ENCODE data around the gene FAM222A. TPM values are rescaled to one million over a fixed set of nuclear protein-coding genes. Genes with fewer than 3 reads are reported as not detected.

FAM222A gene
- total RNA-seq, 1 experiment from 2014 or later: 3.7 TPM

DNA sequence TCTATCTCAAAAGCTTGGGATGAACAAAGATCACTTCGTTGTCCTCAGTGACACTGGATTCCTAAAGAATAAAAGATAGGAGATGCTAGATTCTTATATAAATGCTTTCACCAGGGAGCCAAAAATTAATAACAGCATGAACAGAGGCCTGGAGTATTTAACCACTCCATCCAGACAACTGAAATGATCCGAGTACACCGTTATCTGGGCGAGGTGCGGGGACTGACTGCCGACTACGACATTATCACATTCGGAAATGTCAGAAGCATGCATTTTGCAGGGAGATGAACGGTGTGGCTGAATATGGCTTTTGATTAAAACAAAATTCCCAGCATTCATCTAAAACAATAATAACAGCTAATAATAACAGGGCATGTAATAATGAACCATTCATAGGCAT lies 63.0 kb downstream of the FAM222A start:
- peaks cover 8% of the 10 kb centered on the region; the same call in 1 of the 2 replicates for H3K79me2 ChIP-seq (ENCODE audit: insufficient read depth, low read length)
- no peak overlapping the region for H2AFZ ChIP-seq (ENCODE audit: low read depth, low read length, poor library complexity, severe bottlenecking)
- H4K20me1 ChIP-seq (ENCODE audit: insufficient read depth): no peaks in the 10 kb centered on the region
- H3K9me2 ChIP-seq (ENCODE audit: insufficient read depth): no peaks in the 10 kb centered on the region
- no peak for TF ChIP-seq EZH2 (IDR thresholded peaks at IDR 0.05)
- TF ChIP-seq POLR2A (IDR thresholded peaks at IDR 0.05; ENCODE audit: borderline replicate concordance, extremely low read depth, insufficient read depth, insufficient read length): no peak
- TF ChIP-seq, protein P1, sequence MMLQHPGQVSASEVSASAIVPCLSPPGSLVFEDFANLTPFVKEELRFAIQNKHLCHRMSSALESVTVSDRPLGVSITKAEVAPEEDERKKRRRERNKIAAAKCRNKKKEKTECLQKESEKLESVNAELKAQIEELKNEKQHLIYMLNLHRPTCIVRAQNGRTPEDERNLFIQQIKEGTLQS (IDR thresholded peaks at IDR 0.05): no peak
- no peak for TF ChIP-seq RAD21 (IDR thresholded peaks at IDR 0.05; ENCODE audit: low read depth)
- TF ChIP-seq, protein P2, sequence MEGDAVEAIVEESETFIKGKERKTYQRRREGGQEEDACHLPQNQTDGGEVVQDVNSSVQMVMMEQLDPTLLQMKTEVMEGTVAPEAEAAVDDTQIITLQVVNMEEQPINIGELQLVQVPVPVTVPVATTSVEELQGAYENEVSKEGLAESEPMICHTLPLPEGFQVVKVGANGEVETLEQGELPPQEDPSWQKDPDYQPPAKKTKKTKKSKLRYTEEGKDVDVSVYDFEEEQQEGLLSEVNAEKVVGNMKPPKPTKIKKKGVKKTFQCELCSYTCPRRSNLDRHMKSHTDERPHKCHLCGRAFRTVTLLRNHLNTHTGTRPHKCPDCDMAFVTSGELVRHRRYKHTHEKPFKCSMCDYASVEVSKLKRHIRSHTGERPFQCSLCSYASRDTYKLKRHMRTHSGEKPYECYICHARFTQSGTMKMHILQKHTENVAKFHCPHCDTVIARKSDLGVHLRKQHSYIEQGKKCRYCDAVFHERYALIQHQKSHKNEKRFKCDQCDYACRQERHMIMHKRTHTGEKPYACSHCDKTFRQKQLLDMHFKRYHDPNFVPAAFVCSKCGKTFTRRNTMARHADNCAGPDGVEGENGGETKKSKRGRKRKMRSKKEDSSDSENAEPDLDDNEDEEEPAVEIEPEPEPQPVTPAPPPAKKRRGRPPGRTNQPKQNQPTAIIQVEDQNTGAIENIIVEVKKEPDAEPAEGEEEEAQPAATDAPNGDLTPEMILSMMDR (IDR thresholded peaks at IDR 0.05 in 2 of 3, conservative IDR thresholded peaks at IDR 0.05 in 1 of 3; ENCODE audit: borderline replicate concordance in 1 of 3, insufficient read depth in 1 of 3, low read depth in 2 of 3, low read length in 2 of 3): no peak
- TF ChIP-seq, protein P3, sequence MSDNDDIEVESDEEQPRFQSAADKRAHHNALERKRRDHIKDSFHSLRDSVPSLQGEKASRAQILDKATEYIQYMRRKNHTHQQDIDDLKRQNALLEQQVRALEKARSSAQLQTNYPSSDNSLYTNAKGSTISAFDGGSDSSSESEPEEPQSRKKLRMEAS (IDR thresholded peaks at IDR 0.05): no peak
- TF ChIP-seq EZH2phosphoT487 (IDR thresholded peaks at IDR 0.05; ENCODE audit: borderline replicate concordance): no peak
- TF ChIP-seq ZNF274 (IDR thresholded peaks at IDR 0.05; ENCODE audit: low read depth, low read length): no peak
- TF ChIP-seq SIN3A (IDR thresholded peaks at IDR 0.05; ENCODE audit: low read depth): no peak
- TF ChIP-seq CEBPB (IDR thresholded peaks at IDR 0.05; ENCODE audit: low read depth): no peak
- no peak for TF ChIP-seq POLR2AphosphoS5 (IDR thresholded peaks at IDR 0.05; ENCODE audit: low read depth, low read length)
- no peak for TF ChIP-seq YY1 (IDR thresholded peaks at IDR 0.05; ENCODE audit: extremely low read depth, insufficient replicate concordance, low read depth, low read length)
- TF ChIP-seq FOSL1 (IDR thresholded peaks at IDR 0.05; ENCODE audit: low read depth): no peak
- ChIA-PET POLR2A (no interaction called here), CTCF (interaction anchor here (1.7 kb wide), 1 partner anchor 260 kb away, joined by 4 read pairs; no protein-coding TSS in a partner anchor), RAD21 (ENCODE audit: low non-redundant PET in 1 of 2, low total read pairs in 2 of 2, uncharacterized antibody in 2 of 2, unreplicated experiment in 2 of 2) (no interaction called here)
- no peaks in the 10 kb centered on the region for H3K36me3 ChIP-seq (ENCODE audit: control insufficient read depth in 1 of 2, insufficient read depth in 2 of 2, low read length in 2 of 2)
- H3K27me3 ChIP-seq (ENCODE audit: insufficient read depth, low read length): no peaks in the 10 kb centered on the region
- H3K4me3 ChIP-seq (replicated peaks in 1 of 2; ENCODE audit: low read depth in 1 of 2, low read length in 2 of 2): no peak overlapping the region
- intact Hi-C loops (cut with micrococcal nuclease): no loop called here
- H3K4me2 ChIP-seq (ENCODE audit: low read length): no peak overlapping the region
- ATAC-seq (no peak), DNase-seq (ENCODE audit: low read depth, low spot score) (no peak)
- no peaks in the 10 kb centered on the region; a peak in 1 of 4 replicates for H3K9me3 ChIP-seq (ENCODE audit: control insufficient read depth in 1 of 2, insufficient read depth in 1 of 2, low read depth in 1 of 2, low read length in 2 of 2)
- peaks cover 13 to 34% of the 10 kb centered on the region in 2 experiments for H3K4me1 ChIP-seq (ENCODE audit: control insufficient read depth in 1 of 2, insufficient read depth in 2 of 2, low read length in 2 of 2)
- BruUV-seq (replicated peaks): no TSS peak
- H3K9ac ChIP-seq (ENCODE audit: low read length): no peak overlapping the region
- no peak overlapping the region for H3K27ac ChIP-seq (ENCODE audit: low read depth, low read length)
